ENCODE results near the gene WDR37. TPM values are rescaled to one million over a fixed set of nuclear protein-coding genes. Genes with fewer than 3 reads are reported as not detected.

WDR37 gene
- total RNA-seq, 1 experiment from 2014 or later = 4.5 TPM

- TF ChIP-seq EZH2 (IDR thresholded peaks at IDR 0.05; ENCODE audit: low read length, unreplicated experiment) = no peak
- TF ChIP-seq EZH2phosphoT487 (IDR thresholded peaks at IDR 0.05; ENCODE audit: borderline replicate concordance, low read length) = no peak
- TF ChIP-seq CTCF (conservative IDR thresholded peaks at IDR 0.05; ENCODE audit: low read depth, low read length) = no peak
- DNase-seq (no peak), ATAC-seq (no peak)
- ChIA-PET CTCF (no interaction called here), POLR2A (ENCODE audit: unreplicated experiment) (no interaction called here)
- intact Hi-C loops (cut with micrococcal nuclease) = no loop called here
- no peak overlapping the region for H3K9ac ChIP-seq (ENCODE audit: low read length)
- H3K27ac ChIP-seq (ENCODE audit: low read length) = no peak overlapping the region
- no peaks in the 10 kb centered on the region for H3K27me3 ChIP-seq (ENCODE audit: low read length)
- no peaks in the 10 kb centered on the region for H4K20me1 ChIP-seq (ENCODE audit: low read length)
- no peak overlapping the region for H3K4me2 ChIP-seq (ENCODE audit: low read length)
- no peaks in the 10 kb centered on the region for H3K9me2 ChIP-seq (replicated peaks; ENCODE audit: low read length)
- no peaks in the 10 kb centered on the region for H3K79me2 ChIP-seq (ENCODE audit: low read length)
- BruUV-seq (replicated peaks) = no TSS peak
- no peaks in the 10 kb centered on the region for H3F3A ChIP-seq (ENCODE audit: low read length, unreplicated experiment)
- no peak overlapping the region for H2AFZ ChIP-seq (ENCODE audit: low read length)
- H3K36me3 ChIP-seq (ENCODE audit: low read depth, low read length) = no peaks in the 10 kb centered on the region
- H3K4me3 ChIP-seq (ENCODE audit: low read length) = no peak overlapping the region
- no peaks in the 10 kb centered on the region for H3K9me3 ChIP-seq (ENCODE audit: low read length)
- no peaks in the 10 kb centered on the region for H3K4me1 ChIP-seq (ENCODE audit: insufficient read depth, low read length)
Observed at GRCh38 chr10:1068380-1069361, 12.5 kb downstream of the WDR37 start.

- Histone ChIP-seq H2AFZ (ENCODE audit: low read length) (no peak overlapping the region), H3K79me2 (ENCODE audit: low read length) (no peaks in the 10 kb centered on the region), H3K27ac (ENCODE audit: low read length) (no peak overlapping the region), H3F3A (ENCODE audit: low read length, unreplicated experiment) (no peaks in the 10 kb centered on the region), H3K4me2 (ENCODE audit: low read length) (no peak overlapping the region), H3K27me3 (ENCODE audit: low read length) (no peaks in the 10 kb centered on the region), H3K36me3 (ENCODE audit: low read depth, low read length) (no peaks in the 10 kb centered on the region), H3K9me3 (ENCODE audit: low read length) (no peaks in the 10 kb centered on the region), H3K9me2 (replicated peaks; ENCODE audit: low read length) (no peaks in the 10 kb centered on the region), H3K4me1 (ENCODE audit: insufficient read depth, low read length) (no peaks in the 10 kb centered on the region), H4K20me1 (ENCODE audit: low read length) (no peaks in the 10 kb centered on the region), H3K4me3 (ENCODE audit: low read length) (no peak overlapping the region), H3K9ac (ENCODE audit: low read length) (no peak overlapping the region)
- ATAC-seq (no peak), DNase-seq (no peak)
- BruUV-seq (replicated peaks) = no TSS peak
- ChIA-PET POLR2A (ENCODE audit: unreplicated experiment) (no interaction called here), CTCF (no interaction called here)
- intact Hi-C loops (cut with micrococcal nuclease) = no loop called here
- TF ChIP-seq EZH2phosphoT487 (IDR thresholded peaks at IDR 0.05; ENCODE audit: borderline replicate concordance, low read length) (no peak), CTCF (conservative IDR thresholded peaks at IDR 0.05; ENCODE audit: low read depth, low read length) (no peak), EZH2 (IDR thresholded peaks at IDR 0.05; ENCODE audit: low read length, unreplicated experiment) (no peak)
Observed at GRCh38 chr10:1070919-1071318, 14.7 kb downstream of the WDR37 start.
